HepG2 (cell line): ENCODE results near the gene METAP1D. TPM values are rescaled to one million over a fixed set of nuclear protein-coding genes. Genes with fewer than 3 reads are reported as not detected.

Experiments used
- ATAC-seq: fragments of 200-7000 bp; cut with Tn5 transposase; 3 replicates; pipeline ENCODE4 v1.9.1; 2020; ENCODE audit warnings: mild to moderate bottlenecking, moderate library complexity
- BruUV-seq: library from RNA; stranded (reverse); fragments of 400-500 nt; replicated peaks from 2 replicates; lab custom pipeline; 2021; lab: Mats Ljungman, UMichigan
- CTCF ChIA-PET: fragments of 300-600 bp; formaldehyde crosslinking; extraction: SDS; loops from one replicate; lab custom pipeline; 2021; ENCODE audit warnings: low total read pairs, inconsistent platforms, low intra/inter-chr PET ratio; lab: Yijun Ruan, JAX
- POLR2A ChIA-PET: fragments of 350-600 bp; sonication (Branson Sonifier 250); formaldehyde crosslinking; loops from one replicate; lab custom pipeline; 2020; ENCODE audit warnings: antibody characterized with exemption, inconsistent platforms; lab: Yijun Ruan, JAX
- DNase-seq: peaks from one replicate; pipeline ENCODE4 v3.0.0-alpha.2; 2015; ENCODE audit warnings: low spot score
- FAIRE-seq: peaks from 3 replicates; lab custom pipeline; 2011; peaks lifted over from hg19 to GRCh38; lab: Jason Lieb, UNC
- H2AFZ ChIP-seq: one replicate; pipeline ENCODE4 v1.6.1; 2011; ENCODE audit warnings: low read length, inconsistent platforms
- H3K27ac ChIP-seq: fragments of 300-600 bp; 3 replicates; pipeline ENCODE4 v1.8.0; 2011; ENCODE audit warnings: mixed run types, mild to moderate bottlenecking, mixed read lengths, low read length, inconsistent platforms; ENCODE audit not compliant: insufficient read depth; ENCODE audit errors: extremely low read length
- H3K27me3 ChIP-seq, 2 experiments: fragments of 200-600 bp in 1 of 2; 2 replicates in 1 of 2; 3 replicates in 1 of 2; pipeline versions ENCODE4 v1.6.0 to v1.8.0; 2011; ENCODE audit warnings: low read length in 2 of 2, mild to moderate bottlenecking in 2 of 2, moderate library complexity in 2 of 2, inconsistent platforms in 1 of 2; ENCODE audit not compliant: insufficient read depth in 2 of 2, control insufficient read depth in 1 of 2
- H3K36me3 ChIP-seq, 2 experiments: fragments of 200-600 bp in 1 of 2; replicated peaks in 1 of 2; 2 replicates in 1 of 2; 3 replicates in 1 of 2; pipeline versions ENCODE4 v1.5.1 to v1.8.0; 2011; ENCODE audit warnings: low read length in 2 of 2, inconsistent platforms in 1 of 2; ENCODE audit not compliant: insufficient read depth in 2 of 2, control insufficient read depth in 1 of 2
- H3K4me1 ChIP-seq: 2 replicates; pipeline ENCODE4 v1.5.1; 2012; ENCODE audit warnings: low read length, inconsistent platforms; ENCODE audit not compliant: insufficient read depth
- H3K4me2 ChIP-seq: 2 replicates; pipeline ENCODE4 v1.6.0; 2011; ENCODE audit warnings: low read depth, low read length, inconsistent platforms
- H3K4me3 ChIP-seq, 3 experiments: fragments of 200-600 bp in 1 of 3; sonication (generic), shearing (Covaris generic) in 1 of 3; replicated peaks in 1 of 3; 2 replicates each; pipeline ENCODE4 v1.5.1; 2011 to 2016; ENCODE audit warnings: low read length in 3 of 3, inconsistent platforms in 2 of 3, low read depth in 2 of 3, mild to moderate bottlenecking in 2 of 3, control low read depth in 1 of 3, mixed read lengths in 1 of 3; ENCODE audit not compliant: insufficient read depth in 1 of 3
- H3K79me2 ChIP-seq: one replicate; pipeline ENCODE4 v1.6.1; 2011; ENCODE audit warnings: low read length, inconsistent platforms; ENCODE audit not compliant: insufficient read depth
- H3K9ac ChIP-seq: 2 replicates; pipeline ENCODE4 v1.6.0; 2011; ENCODE audit warnings: mild to moderate bottlenecking, low read depth, low read length, inconsistent platforms; ENCODE audit not compliant: insufficient read depth
- H3K9me3 ChIP-seq: 2 replicates; pipeline ENCODE4 v1.5.1; 2012; ENCODE audit warnings: mild to moderate bottlenecking, low read length
- H4K20me1 ChIP-seq: 2 replicates; pipeline ENCODE4 v1.6.0; 2011; ENCODE audit warnings: inconsistent platforms, mild to moderate bottlenecking, low read length, moderate library complexity; ENCODE audit not compliant: insufficient read depth
- ASH2L ChIP-seq: fragments of 300-600, 200-600 bp; sonication (generic); IDR thresholded peaks from 2 replicates; pipeline ENCODE4 v1.7.0; 2017; ENCODE audit warnings: low read depth, mild to moderate bottlenecking, moderate library complexity, mixed read lengths, low read length; ENCODE audit not compliant: insufficient read length
- FOSL2 ChIP-seq: sonication (generic); formaldehyde crosslinking; IDR thresholded peaks from 2 replicates; pipeline ENCODE4 v1.4.0; 2020; ENCODE audit warnings: missing genetic modification reagents
- FOXA3 ChIP-seq: IDR thresholded peaks from 2 replicates; pipeline ENCODE4 v1.6.1; 2016; ENCODE audit warnings: missing genetic modification reagents, missing compliant biosample characterization
- HMG20A ChIP-seq: IDR thresholded peaks from 2 replicates; pipeline ENCODE4 v1.6.1; 2016; ENCODE audit warnings: borderline replicate concordance
- HMG20B ChIP-seq: conservative IDR thresholded peaks from 2 replicates; pipeline ENCODE4 v1.6.1; 2016; ENCODE audit warnings: missing genetic modification reagents, missing compliant biosample characterization
- JUNB ChIP-seq: sonication (generic); formaldehyde crosslinking; IDR thresholded peaks from 2 replicates; pipeline ENCODE4 v1.8.0; 2022; ENCODE audit warnings: missing genetic modification reagents, mild to moderate bottlenecking, borderline replicate concordance
- NONO ChIP-seq, 2 experiments: fragments of 450-650 bp in 1 of 2; sonication (generic) in 1 of 2; formaldehyde crosslinking in 1 of 2; IDR thresholded peaks in 1 of 2; conservative IDR thresholded peaks in 1 of 2; 2 replicates each; pipeline versions ENCODE4 v1.6.1 to v1.8.0; 2017 to 2022; ENCODE audit warnings: mild to moderate bottlenecking in 1 of 2, missing genetic modification reagents in 1 of 2, moderate library complexity in 1 of 2
- RARA ChIP-seq: IDR thresholded peaks from 2 replicates; pipeline ENCODE4 v1.6.1; 2016; ENCODE audit warnings: missing genetic modification reagents, missing compliant biosample characterization
- SAP130 ChIP-seq: IDR thresholded peaks from 2 replicates; pipeline ENCODE4 v1.6.1; 2016; ENCODE audit warnings: low read depth
- SOX6 ChIP-seq, 2 experiments: fragments of 450-650 bp in 1 of 2; sonication (generic) in 1 of 2; formaldehyde crosslinking in 1 of 2; IDR thresholded peaks; 2 replicates each; pipeline versions ENCODE4 v1.4.0 to v1.6.1; 2017 to 2020; ENCODE audit warnings: antibody characterized with exemption in 1 of 2, mild to moderate bottlenecking in 1 of 2, missing genetic modification reagents in 1 of 2
- ZNF274 ChIP-seq: sonication (generic); formaldehyde crosslinking; IDR thresholded peaks from 2 replicates; pipeline ENCODE4 v1.5.1; 2020; ENCODE audit warnings: mild to moderate bottlenecking, missing genetic modification reagents
- ZNF614 ChIP-seq: IDR thresholded peaks from 2 replicates; pipeline ENCODE4 v1.6.1; 2018; ENCODE audit warnings: missing biosample characterization, missing genetic modification reagents, inconsistent platforms, borderline replicate concordance
- ZNF768 ChIP-seq: sonication (generic); formaldehyde crosslinking; IDR thresholded peaks from 2 replicates; pipeline ENCODE4 v1.4.0; 2020; ENCODE audit warnings: missing genetic modification reagents
- in situ Hi-C: cut with HindIII; loops from 2 replicates; pipeline ENCODE4 v1.10.0; 2017; ENCODE audit warnings: low pct_unique_long_range_greater_than_20kb; ENCODE audit not compliant: extremely low pct_ligation_motif_present
- intact Hi-C: fragments of 100-400 bp; cut with micrococcal nuclease; formaldehyde crosslinking; loops from one replicate; pipeline ENCODE4 v1.10.0; 2022; ENCODE audit not compliant: unreplicated experiment
- polyA plus RNA-seq, 8 experiments: library from polyadenylated mRNA; depleted of rRNA in 3 of 8; stranded (reverse) in 7 of 8; unstranded in 1 of 8; fragments of >200 nt; fragmentation: Illumina TruSeq in 4 of 8; extraction: Trizol in 4 of 8; gene quantifications; 2 replicates each; pipeline versions ENCODE4 v1.2.1 to v1.2.3, GENCODE V29; 2011 to 2016; ENCODE audit warnings: low read depth in 4 of 8, missing spikeins in 1 of 8, mixed read lengths in 1 of 8; ENCODE audit not compliant: insufficient read depth in 1 of 8
- total RNA-seq, 5 experiments: library from RNA; depleted of rRNA; stranded (reverse); fragments of >200 nt; fragmentation: Illumina TruSeq; extraction: Trizol; gene quantifications; 2 replicates each; pipeline ENCODE4 v1.2.3, GENCODE V29; 2016; ENCODE audit warnings: low read depth in 1 of 5
- TF ChIP-seq, protein P1 (sequence below): sonication (generic); formaldehyde crosslinking; IDR thresholded peaks from 2 replicates; pipeline ENCODE4 v1.4.0; 2020; ENCODE audit warnings: missing genetic modification reagents, borderline replicate concordance
- TF ChIP-seq, protein P2 (sequence below): sonication (generic); formaldehyde crosslinking; IDR thresholded peaks from 2 replicates; pipeline ENCODE4 v1.5.0; 2020; ENCODE audit warnings: mild to moderate bottlenecking, missing genetic modification reagents, borderline replicate concordance
- TF ChIP-seq, protein P3 (sequence below), 2 experiments: fragments of 450-650 bp in 1 of 2; sonication (generic) in 1 of 2; formaldehyde crosslinking; IDR thresholded peaks; 2 replicates each; pipeline versions ENCODE4 v1.5.0 to v1.8.0; 2020 to 2022; ENCODE audit warnings: mild to moderate bottlenecking in 1 of 2, missing genetic modification reagents in 1 of 2

Gene METAP1D
- total and polyA plus RNA-seq, 2 of the 13 experiments (the other 11 are each of a cell fraction or from before 2014, with no cell fraction given) = 14.7 to 21.6 TPM

DNA sequence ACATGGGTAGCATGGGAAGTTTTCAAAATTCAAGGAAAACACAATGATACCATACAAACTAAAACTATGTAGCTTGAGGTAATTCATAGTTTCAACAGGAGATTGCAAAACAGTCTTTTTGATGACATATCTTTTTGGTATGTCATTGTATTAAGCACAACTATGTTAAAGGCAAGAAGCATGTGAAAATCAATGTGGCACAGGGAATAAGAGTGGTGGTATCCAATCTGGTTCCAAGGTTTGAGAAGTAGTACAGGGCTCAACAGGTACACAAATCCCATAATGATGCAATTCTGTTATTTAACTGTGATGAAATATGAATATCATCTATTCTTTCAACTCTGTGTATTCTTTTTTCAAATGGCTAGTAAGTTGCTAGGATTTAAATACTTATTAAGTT, 119.3 kb downstream of the METAP1D start:
- H3K4me1 ChIP-seq = peaks cover 40% of the 10 kb centered on the region
- intact Hi-C loops = no loop called here
- H2AFZ ChIP-seq = no peak overlapping the region
- no TSS peak for BruUV-seq
- no peaks in the 10 kb centered on the region for H3K9me3 ChIP-seq
- peak; percentile 50 for ATAC-seq
- no peaks in the 10 kb centered on the region for H3K79me2 ChIP-seq
- peak overlapping the region; percentile 14; the same call in 1 of the 2 replicates for H3K4me2 ChIP-seq
- H3K27me3 ChIP-seq = no peaks in the 10 kb centered on the region
- no peaks in the 10 kb centered on the region for H3K36me3 ChIP-seq
- FAIRE-seq = no peak
- H3K4me3 ChIP-seq = no peak overlapping the region
- in situ Hi-C loops = no loop called here
- H3K9ac ChIP-seq = no peak overlapping the region
- H4K20me1 ChIP-seq = no peaks in the 10 kb centered on the region
- POLR2A ChIA-PET = interaction anchor here (1.6 kb wide), 1 partner anchor 16 kb away, joined by 5 read pairs; the partner anchor contains the start of gene DLX2
- no peak overlapping the region for H3K27ac ChIP-seq
- DNase-seq = peak; percentile 86
- CTCF ChIA-PET = no interaction called here
- TF ChIP-seq, protein P1, sequence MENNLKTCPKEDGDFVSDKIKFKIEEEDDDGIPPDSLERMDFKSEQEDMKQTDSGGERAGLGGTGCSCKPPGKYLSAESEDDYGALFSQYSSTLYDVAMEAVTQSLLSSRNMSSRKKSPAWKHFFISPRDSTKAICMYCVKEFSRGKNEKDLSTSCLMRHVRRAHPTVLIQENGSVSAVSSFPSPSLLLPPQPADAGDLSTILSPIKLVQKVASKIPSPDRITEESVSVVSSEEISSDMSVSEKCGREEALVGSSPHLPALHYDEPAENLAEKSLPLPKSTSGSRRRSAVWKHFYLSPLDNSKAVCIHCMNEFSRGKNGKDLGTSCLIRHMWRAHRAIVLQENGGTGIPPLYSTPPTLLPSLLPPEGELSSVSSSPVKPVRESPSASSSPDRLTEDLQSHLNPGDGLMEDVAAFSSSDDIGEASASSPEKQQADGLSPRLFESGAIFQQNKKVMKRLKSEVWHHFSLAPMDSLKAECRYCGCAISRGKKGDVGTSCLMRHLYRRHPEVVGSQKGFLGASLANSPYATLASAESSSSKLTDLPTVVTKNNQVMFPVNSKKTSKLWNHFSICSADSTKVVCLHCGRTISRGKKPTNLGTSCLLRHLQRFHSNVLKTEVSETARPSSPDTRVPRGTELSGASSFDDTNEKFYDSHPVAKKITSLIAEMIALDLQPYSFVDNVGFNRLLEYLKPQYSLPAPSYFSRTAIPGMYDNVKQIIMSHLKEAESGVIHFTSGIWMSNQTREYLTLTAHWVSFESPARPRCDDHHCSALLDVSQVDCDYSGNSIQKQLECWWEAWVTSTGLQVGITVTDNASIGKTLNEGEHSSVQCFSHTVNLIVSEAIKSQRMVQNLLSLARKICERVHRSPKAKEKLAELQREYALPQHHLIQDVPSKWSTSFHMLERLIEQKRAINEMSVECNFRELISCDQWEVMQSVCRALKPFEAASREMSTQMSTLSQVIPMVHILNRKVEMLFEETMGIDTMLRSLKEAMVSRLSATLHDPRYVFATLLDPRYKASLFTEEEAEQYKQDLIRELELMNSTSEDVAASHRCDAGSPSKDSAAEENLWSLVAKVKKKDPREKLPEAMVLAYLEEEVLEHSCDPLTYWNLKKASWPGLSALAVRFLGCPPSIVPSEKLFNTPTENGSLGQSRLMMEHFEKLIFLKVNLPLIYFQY (CRISPR knock-in tag) = no peak
- TF ChIP-seq NONO (IDR thresholded peaks at IDR 0.05) = no peak
- TF ChIP-seq NONO (CRISPR knock-in tag; conservative IDR thresholded peaks at IDR 0.05) = no peak
- peak; percentile 47; the same call in 1 of the 2 replicates for TF ChIP-seq HMG20A (CRISPR knock-in tag)
- TF ChIP-seq ZNF768 = no peak
- TF ChIP-seq, protein P2, sequence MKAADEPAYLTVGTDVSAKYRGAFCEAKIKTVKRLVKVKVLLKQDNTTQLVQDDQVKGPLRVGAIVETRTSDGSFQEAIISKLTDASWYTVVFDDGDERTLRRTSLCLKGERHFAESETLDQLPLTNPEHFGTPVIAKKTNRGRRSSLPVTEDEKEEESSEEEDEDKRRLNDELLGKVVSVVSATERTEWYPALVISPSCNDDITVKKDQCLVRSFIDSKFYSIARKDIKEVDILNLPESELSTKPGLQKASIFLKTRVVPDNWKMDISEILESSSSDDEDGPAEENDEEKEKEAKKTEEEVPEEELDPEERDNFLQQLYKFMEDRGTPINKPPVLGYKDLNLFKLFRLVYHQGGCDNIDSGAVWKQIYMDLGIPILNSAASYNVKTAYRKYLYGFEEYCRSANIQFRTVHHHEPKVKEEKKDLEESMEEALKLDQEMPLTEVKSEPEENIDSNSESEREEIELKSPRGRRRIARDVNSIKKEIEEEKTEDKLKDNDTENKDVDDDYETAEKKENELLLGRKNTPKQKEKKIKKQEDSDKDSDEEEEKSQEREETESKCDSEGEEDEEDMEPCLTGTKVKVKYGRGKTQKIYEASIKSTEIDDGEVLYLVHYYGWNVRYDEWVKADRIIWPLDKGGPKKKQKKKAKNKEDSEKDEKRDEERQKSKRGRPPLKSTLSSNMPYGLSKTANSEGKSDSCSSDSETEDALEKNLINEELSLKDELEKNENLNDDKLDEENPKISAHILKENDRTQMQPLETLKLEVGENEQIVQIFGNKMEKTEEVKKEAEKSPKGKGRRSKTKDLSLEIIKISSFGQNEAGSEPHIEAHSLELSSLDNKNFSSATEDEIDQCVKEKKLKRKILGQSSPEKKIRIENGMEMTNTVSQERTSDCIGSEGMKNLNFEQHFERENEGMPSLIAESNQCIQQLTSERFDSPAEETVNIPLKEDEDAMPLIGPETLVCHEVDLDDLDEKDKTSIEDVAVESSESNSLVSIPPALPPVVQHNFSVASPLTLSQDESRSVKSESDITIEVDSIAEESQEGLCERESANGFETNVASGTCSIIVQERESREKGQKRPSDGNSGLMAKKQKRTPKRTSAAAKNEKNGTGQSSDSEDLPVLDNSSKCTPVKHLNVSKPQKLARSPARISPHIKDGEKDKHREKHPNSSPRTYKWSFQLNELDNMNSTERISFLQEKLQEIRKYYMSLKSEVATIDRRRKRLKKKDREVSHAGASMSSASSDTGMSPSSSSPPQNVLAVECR (CRISPR knock-in tag) = no peak
- no peak for TF ChIP-seq SOX6 (IDR thresholded peaks at IDR 0.05)
- TF ChIP-seq SOX6 (CRISPR knock-in tag; IDR thresholded peaks at IDR 0.05) = peak; percentile 53; the same call in 1 of the 2 replicates
- TF ChIP-seq RARA (CRISPR knock-in tag) = 0 out of 2 replicates have a peak, but pooled peaks have one; percentile 23
- TF ChIP-seq HMG20B (CRISPR knock-in tag) = no peak
- TF ChIP-seq FOSL2 (CRISPR knock-in tag) = peak; percentile 81
- TF ChIP-seq ZNF614 = 0 out of 2 replicates have a peak, but pooled peaks have one; percentile 56
- TF ChIP-seq FOXA3 = peak; percentile 49
- TF ChIP-seq JUNB (CRISPR knock-in tag) = peak; percentile 31; the same call in 1 of the 2 replicates
- TF ChIP-seq ASH2L = no peak
- peak; percentile 63 for TF ChIP-seq SAP130 (CRISPR knock-in tag)
- TF ChIP-seq, protein P3, sequence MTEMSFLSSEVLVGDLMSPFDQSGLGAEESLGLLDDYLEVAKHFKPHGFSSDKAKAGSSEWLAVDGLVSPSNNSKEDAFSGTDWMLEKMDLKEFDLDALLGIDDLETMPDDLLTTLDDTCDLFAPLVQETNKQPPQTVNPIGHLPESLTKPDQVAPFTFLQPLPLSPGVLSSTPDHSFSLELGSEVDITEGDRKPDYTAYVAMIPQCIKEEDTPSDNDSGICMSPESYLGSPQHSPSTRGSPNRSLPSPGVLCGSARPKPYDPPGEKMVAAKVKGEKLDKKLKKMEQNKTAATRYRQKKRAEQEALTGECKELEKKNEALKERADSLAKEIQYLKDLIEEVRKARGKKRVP (CRISPR knock-in tag; IDR thresholded peaks at IDR 0.05) = peak in 1 of 2 experiments; percentile 85; a peak in 2 of 4 replicates
- no peak for TF ChIP-seq ZNF274
